Effector CD4-positive, alpha-beta T cell (primary cell): ENCODE measurements around the gene ASPSCR1.

Source experiments
- DNase-seq: peaks from one replicate; pipeline ENCODE4 v3.0.0-alpha.2; 2020

The ASPSCR1 gene

GRCh38 chr17:82001571-82002056 lies 24.2 kb downstream of the ASPSCR1 start:
- DNase-seq, result no peak

GRCh38 chr17:82003411-82004381 lies 26.3 kb downstream of the ASPSCR1 start:
- no peak for DNase-seq

- DNase-seq, result no peak
These were observed 27.4 kb downstream of the ASPSCR1 start for GRCh38 chr17:82004517-82005455.

- DNase-seq, result no peak
These were observed 28.4 kb downstream of the ASPSCR1 start for GRCh38 chr17:82005701-82006348.

GRCh38 chr17:82006468-82007227 lies 29.2 kb downstream of the ASPSCR1 start:
- no peak for DNase-seq

- no peak for DNase-seq
These were observed 29.7 kb downstream of the ASPSCR1 start for GRCh38 chr17:82007228-82007494.

GRCh38 chr17:82007495-82008257 lies 30.2 kb downstream of the ASPSCR1 start:
- no peak for DNase-seq

GRCh38 chr17:82008258-82008940 lies 31.0 kb downstream of the ASPSCR1 start:
- no peak for DNase-seq

- DNase-seq, result no peak
These were observed 31.5 kb downstream of the ASPSCR1 start for GRCh38 chr17:82008941-82009405.

- DNase-seq, result no peak
These were observed 32.0 kb downstream of the ASPSCR1 start for GRCh38 chr17:82009413-82009812.

GRCh38 chr17:82010575-82011525 lies 33.4 kb downstream of the ASPSCR1 start:
- no peak for DNase-seq

GRCh38 chr17:82011617-82012187 lies 34.3 kb downstream of the ASPSCR1 start:
- DNase-seq, result no peak

GRCh38 chr17:82012261-82012639 lies 34.8 kb downstream of the ASPSCR1 start:
- DNase-seq, result no peak

GRCh38 chr17:82012640-82013295 lies 35.3 kb downstream of the ASPSCR1 start:
- DNase-seq, result no peak

- DNase-seq, result no peak
These were observed 35.9 kb downstream of the ASPSCR1 start for GRCh38 chr17:82013341-82013740.

- no peak for DNase-seq
These were observed 36.4 kb downstream of the ASPSCR1 start for GRCh38 chr17:82013772-82014321.

GRCh38 chr17:82014432-82014831 lies 37.0 kb downstream of the ASPSCR1 start:
- no peak for DNase-seq

GRCh38 chr17:82014971-82015310 lies 37.5 kb downstream of the ASPSCR1 start:
- no peak for DNase-seq
